Thyroid gland (tissue), 4 donors: ENCODE results near the gene COIL. TPM values are rescaled to one million over a fixed set of nuclear protein-coding genes. Genes with fewer than 3 reads are reported as not detected.

Experiments
- DNase-seq, 2 donors: peaks; one replicate each; pipeline ENCODE4 v3.0.0-alpha.2; 2019
- H3K27ac ChIP-seq, 3 donors: fragments of 200-600 bp; sonication (generic); 1 replicate in 2 of 3; 2 replicates in 1 of 3; pipeline ENCODE4 v1.5.1; 2016 to 2019; ENCODE audit warnings: mild to moderate bottlenecking in 1 of 3, moderate library complexity in 1 of 3
- H3K27me3 ChIP-seq: fragments of 200-600 bp; sonication (generic); one replicate; pipeline ENCODE4 v1.5.1; 2019
- H3K36me3 ChIP-seq, 2 donors: fragments of 200-600 bp; sonication (generic); one replicate each; pipeline ENCODE4 v1.5.1; 2016 to 2019
- H3K4me1 ChIP-seq, 2 donors: fragments of 200-600 bp; sonication (generic); one replicate each; pipeline ENCODE4 v1.5.1; 2017 to 2019
- H3K4me3 ChIP-seq, 3 donors: fragments of 200-600 bp; sonication (generic); replicated peaks in 1 of 3; 1 replicate in 2 of 3; 2 replicates in 1 of 3; pipeline ENCODE4 v1.5.1; 2016; ENCODE audit warnings: mild to moderate bottlenecking in 1 of 3
- H3K9me3 ChIP-seq: fragments of 200-600 bp; sonication (generic); one replicate; pipeline ENCODE4 v1.5.1; 2017
- CTCF ChIP-seq, 6 experiments: fragments of 200-600 bp in 3 of 6; fragments of 450-650 bp in 3 of 6; sonication (generic) in 3 of 6; IDR thresholded peaks; one replicate each; pipeline ENCODE4 v1.5.1; 2016 to 2019; ENCODE audit warnings: antibody characterized with exemption in 6 of 6, mild to moderate bottlenecking in 2 of 6, inconsistent platforms in 1 of 6, moderate library complexity in 1 of 6
- POLR2A ChIP-seq, 2 donors: fragments of 450-650 bp; IDR thresholded peaks; one replicate each; pipeline ENCODE4 v1.6.1; 2017; ENCODE audit warnings: antibody characterized with exemption in 2 of 2, mild to moderate bottlenecking in 2 of 2, moderate library complexity in 1 of 2
- WGBS, 2 donors: methylation state at CpG; one replicate each; pipeline ENCODE4 v1.1.5; 2017; 5-methylcytosine and 5-hydroxymethylcytosine counted together
- intact Hi-C: fragments of 100-400 bp; cut with DNase I; formaldehyde crosslinking; loops from one replicate; pipeline ENCODE4 v1.15.1; 2023
- total RNA-seq, 4 donors: library from RNA; depleted of rRNA; stranded (reverse); fragments of >200 nt; gene quantifications; one replicate each; pipeline ENCODE4 v1.2.3, GENCODE V29; 2016

The COIL gene
- total RNA-seq, 4 donors from 2014 or later, result 13.2 to 18.3 (median 17.5) TPM

- WGBS, 2 donors, result 91 to 98% methylated on average over 2 of the region's 2 CpGs
- Histone ChIP-seq H3K4me1 (peaks cover 8 to 15% of the 10 kb centered on the region in 2 donors), H3K9me3 (no peaks in the 10 kb centered on the region), H3K27me3 (no peaks in the 10 kb centered on the region), H3K4me3 (no peak overlapping the region), H3K27ac (no peak overlapping the region), H3K36me3 (peaks cover 19 to 21% of the 10 kb centered on the region in 2 donors)
- intact Hi-C loops, result no loop called here
- DNase-seq, result no peak
- TF ChIP-seq CTCF (IDR thresholded peaks at IDR 0.05) (no peak), POLR2A (IDR thresholded peaks at IDR 0.05) (no peak)
These were observed 45.2 kb upstream of the COIL start for GRCh38 chr17:57006040-57006439.

GRCh38 chr17:57004944-57005579 lies 44.2 kb upstream of the COIL start:
- H3K4me1 ChIP-seq, result peaks cover under 1 to 8% of the 10 kb centered on the region in 2 donors
- H3K27me3 ChIP-seq, result no peaks in the 10 kb centered on the region
- WGBS, 2 donors, result 68 to 83% methylated on average over 8 of the region's 8 CpGs
- TF ChIP-seq CTCF (IDR thresholded peaks at IDR 0.05) (peak in 5 of 6 experiments; percentile 5 to 52 (median 47)), POLR2A (IDR thresholded peaks at IDR 0.05) (no peak)
- H3K36me3 ChIP-seq, result peaks cover 21 to 27% of the 10 kb centered on the region in 2 donors
- H3K27ac ChIP-seq, result no peak overlapping the region
- no peaks in the 10 kb centered on the region for H3K9me3 ChIP-seq
- no peak overlapping the region for H3K4me3 ChIP-seq
- intact Hi-C loops, result loop anchor here (5.0 kb wide), 1 partner anchor 72 kb away; no protein-coding TSS in a partner anchor
- DNase-seq, result peak; percentile 29 to 36

- no peaks in the 10 kb centered on the region for H3K9me3 ChIP-seq
- H3K4me1 ChIP-seq, result no peaks in the 10 kb centered on the region
- peaks cover 24 to 27% of the 10 kb centered on the region in 2 donors for H3K36me3 ChIP-seq
- WGBS, 2 donors, result 92 to 95% methylated on average over 5 of the region's 5 CpGs
- no peak overlapping the region for H3K4me3 ChIP-seq
- no peaks in the 10 kb centered on the region for H3K27me3 ChIP-seq
- intact Hi-C loops, result loop anchor here (5.0 kb wide), 1 partner anchor 74 kb away; no protein-coding TSS in a partner anchor
- no peak overlapping the region for H3K27ac ChIP-seq
- TF ChIP-seq CTCF (IDR thresholded peaks at IDR 0.05), result no peak
- TF ChIP-seq POLR2A (IDR thresholded peaks at IDR 0.05), result no peak
- DNase-seq, result no peak
These were observed 42.1 kb upstream of the COIL start for GRCh38 chr17:57002904-57003303.

GRCh38 chr17:57001541-57001940 lies 40.7 kb upstream of the COIL start:
- H3K27me3 ChIP-seq, result no peaks in the 10 kb centered on the region
- H3K4me1 ChIP-seq, result no peaks in the 10 kb centered on the region
- no peak for TF ChIP-seq POLR2A (IDR thresholded peaks at IDR 0.05)
- no peak for TF ChIP-seq CTCF (IDR thresholded peaks at IDR 0.05)
- H3K36me3 ChIP-seq, result peaks cover 33 to 34% of the 10 kb centered on the region in 2 donors
- no peak for DNase-seq
- H3K4me3 ChIP-seq, result no peak overlapping the region
- intact Hi-C loops, result loop anchor here (5.0 kb wide), 1 partner anchor 76 kb away; no protein-coding TSS in a partner anchor
- 89% methylated on average over 7 of the region's 7 CpGs for WGBS, 2 donors
- no peak overlapping the region for H3K27ac ChIP-seq
- H3K9me3 ChIP-seq, result no peaks in the 10 kb centered on the region

- H3K27ac ChIP-seq, result no peak overlapping the region
- no peaks in the 10 kb centered on the region for H3K4me1 ChIP-seq
- H3K27me3 ChIP-seq, result no peaks in the 10 kb centered on the region
- no peak for TF ChIP-seq CTCF (IDR thresholded peaks at IDR 0.05)
- TF ChIP-seq POLR2A (IDR thresholded peaks at IDR 0.05), result no peak
- no peak for DNase-seq
- 96 to 98% methylated on average over 2 of the region's 2 CpGs for WGBS, 2 donors
- peaks cover 46 to 47% of the 10 kb centered on the region in 2 donors for H3K36me3 ChIP-seq
- intact Hi-C loops, result loop anchor here (5.0 kb wide), 1 partner anchor 120 kb away; no protein-coding TSS in a partner anchor
- H3K4me3 ChIP-seq, result no peak overlapping the region
- no peaks in the 10 kb centered on the region for H3K9me3 ChIP-seq
These were observed 36.5 kb upstream of the COIL start for GRCh38 chr17:56997313-56997712.
